HepG2 (cell line): ENCODE data around the gene EMILIN1. TPM values are rescaled to one million over a fixed set of nuclear protein-coding genes. Genes with fewer than 3 reads are reported as not detected.

Source experiments
- ATF1 ChIP-seq: IDR thresholded peaks from 2 replicates; pipeline ENCODE4 v1.6.1; 2016; ENCODE audit warnings: mild to moderate bottlenecking, control low read depth
- ATF7-NPFF ChIP-seq: sonication (generic); formaldehyde crosslinking; IDR thresholded peaks from 2 replicates; pipeline ENCODE4 v1.8.1; 2023; ENCODE audit warnings: mild to moderate bottlenecking, low read depth, missing genetic modification reagents, moderate library complexity
- E2F2 ChIP-seq: sonication (generic); formaldehyde crosslinking; IDR thresholded peaks from 2 replicates; pipeline ENCODE4 v1.4.0; 2020; ENCODE audit warnings: missing genetic modification reagents, borderline replicate concordance
- FOXP4 ChIP-seq: sonication (generic); formaldehyde crosslinking; IDR thresholded peaks from 2 replicates; pipeline ENCODE4 v1.4.0; 2020; ENCODE audit warnings: missing genetic modification reagents
- HMG20A ChIP-seq: IDR thresholded peaks from 2 replicates; pipeline ENCODE4 v1.6.1; 2016; ENCODE audit warnings: borderline replicate concordance
- HNRNPK ChIP-seq: fragments of 200-400 bp; formaldehyde crosslinking; IDR thresholded peaks from 2 replicates; pipeline ENCODE4 v1.6.1; 2018; ENCODE audit warnings: low read length, low read depth, moderate library complexity, mild to moderate bottlenecking; ENCODE audit not compliant: poor library complexity, severe bottlenecking
- LCORL ChIP-seq, 2 experiments: fragments of 450-650 bp in 1 of 2; sonication (generic) in 1 of 2; formaldehyde crosslinking in 1 of 2; IDR thresholded peaks; 2 replicates each; pipeline versions ENCODE4 v1.5.0 to v1.6.1; 2017 to 2020; ENCODE audit warnings: antibody characterized with exemption in 1 of 2, missing genetic modification reagents in 1 of 2
- MEF2D ChIP-seq: sonication (generic); formaldehyde crosslinking; IDR thresholded peaks from 2 replicates; pipeline ENCODE4 v1.5.1; 2020; ENCODE audit warnings: mild to moderate bottlenecking, missing genetic modification reagents
- MTF1 ChIP-seq: sonication (generic); formaldehyde crosslinking; IDR thresholded peaks from 2 replicates; pipeline ENCODE4 v1.5.0; 2020; ENCODE audit warnings: missing genetic modification reagents
- RCOR2 ChIP-seq: IDR thresholded peaks from 2 replicates; pipeline ENCODE4 v1.6.1; 2016; ENCODE audit warnings: missing biosample characterization, missing genetic modification reagents
- RORA ChIP-seq: sonication (generic); formaldehyde crosslinking; IDR thresholded peaks from 2 replicates; pipeline ENCODE4 v1.5.0; 2020; ENCODE audit warnings: mild to moderate bottlenecking, missing genetic modification reagents, moderate library complexity
- SAFB2 ChIP-seq: sonication (generic); formaldehyde crosslinking; IDR thresholded peaks from 2 replicates; pipeline ENCODE4 v1.5.1; 2020; ENCODE audit warnings: missing genetic modification reagents, low read depth, mild to moderate bottlenecking, borderline replicate concordance
- SAP130 ChIP-seq: IDR thresholded peaks from 2 replicates; pipeline ENCODE4 v1.6.1; 2016; ENCODE audit warnings: low read depth
- SATB2 ChIP-seq: sonication (generic); formaldehyde crosslinking; IDR thresholded peaks from 2 replicates; pipeline ENCODE4 v1.5.0; 2020; ENCODE audit warnings: missing genetic modification reagents
- SSRP1 ChIP-seq: IDR thresholded peaks from 2 replicates; pipeline ENCODE4 v1.6.1; 2016; ENCODE audit warnings: control low read depth
- ZEB1 ChIP-seq: IDR thresholded peaks from 2 replicates; pipeline ENCODE4 v1.6.1; 2012; ENCODE audit warnings: mild to moderate bottlenecking, low read depth, inconsistent platforms; ENCODE audit not compliant: insufficient replicate concordance
- ZFP37 ChIP-seq: sonication (generic); formaldehyde crosslinking; IDR thresholded peaks from 2 replicates; pipeline ENCODE4 v1.4.0; 2020; ENCODE audit warnings: missing genetic modification reagents, borderline replicate concordance
- ZGPAT ChIP-seq: IDR thresholded peaks from 2 replicates; pipeline ENCODE4 v1.6.1; 2016; ENCODE audit warnings: mild to moderate bottlenecking
- ZKSCAN8 ChIP-seq: IDR thresholded peaks from 2 replicates; pipeline ENCODE4 v1.6.1; 2016; ENCODE audit warnings: borderline replicate concordance, missing genetic modification reagents, missing compliant biosample characterization
- ZNF225 ChIP-seq: sonication (generic); formaldehyde crosslinking; IDR thresholded peaks from 2 replicates; pipeline ENCODE4 v1.4.0; 2020; ENCODE audit warnings: mild to moderate bottlenecking, missing genetic modification reagents
- ZNF512 ChIP-seq: sonication (generic); formaldehyde crosslinking; IDR thresholded peaks from 2 replicates; pipeline ENCODE4 v1.4.0; 2020; ENCODE audit warnings: mild to moderate bottlenecking, missing genetic modification reagents
- ZNF761 ChIP-seq: sonication (generic); formaldehyde crosslinking; conservative IDR thresholded peaks from 2 replicates; pipeline ENCODE4 v1.4.0; 2020; ENCODE audit warnings: mild to moderate bottlenecking, missing genetic modification reagents
- ZSCAN25 ChIP-seq: sonication (generic); formaldehyde crosslinking; IDR thresholded peaks from 2 replicates; pipeline ENCODE4 v1.8.0; 2022; ENCODE audit warnings: mild to moderate bottlenecking, missing genetic modification reagents
- polyA plus RNA-seq, 8 experiments: library from polyadenylated mRNA; depleted of rRNA in 3 of 8; stranded (reverse) in 7 of 8; unstranded in 1 of 8; fragments of >200 nt; fragmentation: Illumina TruSeq in 4 of 8; extraction: Trizol in 4 of 8; gene quantifications; 2 replicates each; pipeline versions ENCODE4 v1.2.1 to v1.2.3, GENCODE V29; 2011 to 2016; ENCODE audit warnings: low read depth in 4 of 8, missing spikeins in 1 of 8, mixed read lengths in 1 of 8; ENCODE audit not compliant: insufficient read depth in 1 of 8
- total RNA-seq, 5 experiments: library from RNA; depleted of rRNA; stranded (reverse); fragments of >200 nt; fragmentation: Illumina TruSeq; extraction: Trizol; gene quantifications; 2 replicates each; pipeline ENCODE4 v1.2.3, GENCODE V29; 2016; ENCODE audit warnings: low read depth in 1 of 5

The EMILIN1 gene
- total and polyA plus RNA-seq, 2 of the 13 experiments (the other 11 are each of a cell fraction or from before 2014, with no cell fraction given): 8.1 to 9.7 TPM

- TF ChIP-seq ZFP37 (CRISPR knock-in tag): peak; percentile 91; the same call in 1 of the 2 replicates
- peak; percentile 58; the same call in 1 of the 2 replicates for TF ChIP-seq RCOR2 (CRISPR knock-in tag)
- TF ChIP-seq SAP130 (CRISPR knock-in tag): peak; percentile 93
- TF ChIP-seq ZGPAT: peak; percentile 62
- no peak for TF ChIP-seq SAFB2
- TF ChIP-seq E2F2 (CRISPR knock-in tag): 0 out of 2 replicates have a peak, but pooled peaks have one; percentile 17
- peak; percentile 63; the same call in 1 of the 2 replicates for TF ChIP-seq ATF7-NPFF
- TF ChIP-seq ZNF512 (CRISPR knock-in tag): no peak
- no peak for TF ChIP-seq LCORL (IDR thresholded peaks at IDR 0.05)
- TF ChIP-seq LCORL (CRISPR knock-in tag; IDR thresholded peaks at IDR 0.05): peak; percentile 16; the same call in 1 of the 2 replicates
- peak; percentile 41; the same call in 1 of the 2 replicates for TF ChIP-seq ZNF761 (CRISPR knock-in tag)
- peak; percentile 89; the same call in 1 of the 2 replicates for TF ChIP-seq SSRP1 (CRISPR knock-in tag)
- TF ChIP-seq ZNF225: 0 out of 2 replicates have a peak, but pooled peaks have one; percentile 16
- no peak for TF ChIP-seq ZEB1
- no peak; the same call in 1 of the 2 replicates for TF ChIP-seq ZSCAN25 (CRISPR knock-in tag)
- TF ChIP-seq MEF2D (CRISPR knock-in tag): 0 out of 2 replicates have a peak, but pooled peaks have one; percentile 58
- TF ChIP-seq SATB2 (CRISPR knock-in tag): no peak
- peak; percentile 66; the same call in 1 of the 2 replicates for TF ChIP-seq ZKSCAN8 (CRISPR knock-in tag)
- no peak for TF ChIP-seq MTF1 (CRISPR knock-in tag)
- peak; percentile 87 for TF ChIP-seq FOXP4 (CRISPR knock-in tag)
- TF ChIP-seq HMG20A (CRISPR knock-in tag): peak; percentile 25; the same call in 1 of the 2 replicates
- no peak for TF ChIP-seq ATF1 (CRISPR knock-in tag)
- TF ChIP-seq HNRNPK: no peak
- TF ChIP-seq RORA (CRISPR knock-in tag): no peak
Measured at GRCh38 chr2:27092696-27093429, 14.4 kb downstream of the EMILIN1 start (continued).
